Activated CD8-positive, alpha-beta memory T cell treated with anti-CD3 and anti-CD28 coated beads for 36 hours (primary cell): ENCODE data around the gene LENEP. TPM values are rescaled to one million over a fixed set of nuclear protein-coding genes. Genes with fewer than 3 reads are reported as not detected.

Source experiments
- CTCF ChIA-PET: fragments of 350-600 bp; sonication (Branson Sonifier 250); formaldehyde crosslinking; loops from one replicate; lab custom pipeline; 2021; ENCODE audit warnings: antibody characterized with exemption; lab: Charles Lee
- POLR2A ChIA-PET: fragments of 350-600 bp; sonication (Branson Sonifier 250); formaldehyde crosslinking; loops from one replicate; lab custom pipeline; 2021; ENCODE audit warnings: antibody characterized with exemption; lab: Charles Lee
- total RNA-seq, 2 experiments: library from RNA; stranded (reverse); gene quantifications; one replicate each; pipeline ENCODE4 v1.2.3, GENCODE V29; 2021

The LENEP gene
- total RNA-seq, 2 experiments from 2014 or later, result 0.61 TPM; not detected in 1

DNA sequence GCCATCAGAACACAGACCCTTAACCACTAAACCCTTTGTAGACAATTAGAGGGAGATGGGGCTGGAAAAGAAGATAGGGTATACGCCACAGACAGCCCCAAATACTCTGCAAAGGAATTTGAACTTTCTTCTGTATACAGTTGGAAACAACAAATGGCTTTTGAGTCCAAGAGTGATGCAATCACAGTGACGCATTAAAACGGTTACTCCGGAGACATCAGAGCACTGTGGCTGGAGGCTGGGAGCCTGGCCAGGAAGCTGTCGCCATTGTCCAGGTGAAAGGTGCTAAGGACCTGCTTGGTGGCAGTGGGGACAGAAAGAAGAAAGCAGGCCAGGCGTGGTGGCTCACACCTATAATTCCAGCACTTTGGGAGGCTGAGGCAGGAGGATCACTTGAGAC is 6.1 kb upstream of the LENEP start:
- CTCF ChIA-PET, result interaction anchor here (0.9 to 2.8 kb wide), 8 partner anchors 9 to 104 kb away, joined by 3 to 14 read pairs (median 4); no protein-coding TSS in a partner anchor
- POLR2A ChIA-PET, result no interaction called here

DNA sequence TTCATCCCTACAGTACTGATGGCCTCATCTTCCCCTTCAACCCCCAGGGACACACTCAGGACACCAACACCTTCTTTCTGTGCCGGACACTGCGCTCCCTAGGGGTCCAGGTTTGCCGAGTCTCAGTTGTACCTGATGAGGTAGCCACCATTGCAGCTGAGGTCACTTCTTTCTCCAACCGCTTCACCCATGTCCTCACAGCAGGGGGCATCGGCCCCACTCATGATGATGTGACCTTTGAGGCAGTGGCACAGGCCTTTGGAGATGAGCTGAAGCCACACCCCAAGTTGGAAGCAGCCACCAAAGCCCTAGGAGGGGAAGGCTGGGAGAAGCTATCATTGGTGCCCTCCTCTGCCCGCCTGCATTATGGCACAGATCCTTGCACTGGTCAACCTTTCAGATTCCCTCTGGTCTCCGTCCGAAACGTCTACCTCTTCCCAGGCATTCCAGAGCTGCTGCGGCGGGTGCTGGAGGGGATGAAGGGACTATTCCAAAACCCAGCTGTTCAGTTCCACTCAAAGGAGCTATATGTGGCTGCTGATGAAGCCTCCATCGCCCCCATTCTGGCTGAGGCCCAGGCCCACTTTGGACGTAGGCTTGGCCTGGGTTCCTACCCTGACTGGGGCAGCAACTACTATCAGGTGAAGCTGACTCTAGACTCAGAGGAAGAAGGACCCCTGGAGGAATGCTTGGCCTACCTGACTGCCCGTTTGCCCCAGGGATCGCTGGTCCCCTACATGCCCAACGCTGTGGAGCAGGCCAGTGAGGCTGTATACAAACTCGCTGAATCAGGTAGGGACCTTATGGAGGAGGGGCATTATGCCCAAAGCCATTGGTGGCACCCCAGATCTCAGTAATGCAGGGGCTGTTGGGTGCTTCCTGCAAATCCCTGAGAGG is 5.1 kb upstream of the LENEP start:
- ChIA-PET POLR2A (interaction anchor here (0.6 kb wide), 1 partner anchor 41 kb away, joined by 3 read pairs; no protein-coding TSS in a partner anchor), CTCF (interaction anchor here (0.9 to 2.8 kb wide), 7 partner anchors 8 to 103 kb away, joined by 3 to 14 read pairs (median 3); no protein-coding TSS in a partner anchor)

DNA sequence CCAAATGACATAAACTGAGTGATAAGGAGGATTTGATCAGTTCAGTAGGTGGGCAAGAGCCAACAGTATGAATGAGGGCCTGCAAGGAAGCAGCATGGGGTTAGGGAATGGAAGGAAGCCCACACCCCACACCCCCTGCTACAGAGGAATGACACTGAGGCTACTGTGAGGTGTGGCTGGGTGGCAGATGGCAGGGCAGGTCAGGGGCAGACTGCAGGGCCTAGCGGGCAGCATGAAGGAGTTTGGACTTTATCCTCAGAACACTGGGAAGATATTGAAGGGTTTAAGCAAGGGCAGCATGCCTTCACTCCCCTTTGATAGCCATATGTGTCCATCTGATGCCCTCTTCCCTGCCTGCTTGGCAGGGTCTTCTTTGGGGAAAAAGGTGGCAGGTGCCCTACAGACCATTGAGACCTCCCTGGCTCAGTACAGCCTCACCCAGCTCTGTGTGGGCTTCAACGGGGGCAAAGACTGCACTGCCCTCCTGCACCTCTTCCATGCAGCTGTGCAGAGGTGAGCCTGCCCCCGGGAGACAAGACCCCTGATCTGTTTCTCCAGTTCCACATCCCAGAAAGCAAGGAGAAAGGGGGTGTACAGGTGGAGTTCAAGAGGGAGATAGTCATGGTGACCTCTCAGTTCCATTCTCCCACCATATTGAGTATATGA is 4.1 kb upstream of the LENEP start:
- POLR2A ChIA-PET, result interaction anchor here (0.6 kb wide), 1 partner anchor 40 kb away, joined by 3 read pairs; no protein-coding TSS in a partner anchor

GRCh38 chr1:154990276-154990675 is 3.1 kb upstream of the LENEP start:
- CTCF ChIA-PET, result interaction anchor here (1.1 to 1.2 kb wide), 2 partner anchors 9 to 27 kb away, joined by 3 to 4 read pairs; no protein-coding TSS in a partner anchor
- POLR2A ChIA-PET, result no interaction called here

More for the DNA sequence above, 4.1 kb upstream of the LENEP start:
- CTCF ChIA-PET, result interaction anchor here (1.1 to 2.8 kb wide), 4 partner anchors 10 to 28 kb away, joined by 3 to 14 read pairs (median 6); no protein-coding TSS in a partner anchor

DNA sequence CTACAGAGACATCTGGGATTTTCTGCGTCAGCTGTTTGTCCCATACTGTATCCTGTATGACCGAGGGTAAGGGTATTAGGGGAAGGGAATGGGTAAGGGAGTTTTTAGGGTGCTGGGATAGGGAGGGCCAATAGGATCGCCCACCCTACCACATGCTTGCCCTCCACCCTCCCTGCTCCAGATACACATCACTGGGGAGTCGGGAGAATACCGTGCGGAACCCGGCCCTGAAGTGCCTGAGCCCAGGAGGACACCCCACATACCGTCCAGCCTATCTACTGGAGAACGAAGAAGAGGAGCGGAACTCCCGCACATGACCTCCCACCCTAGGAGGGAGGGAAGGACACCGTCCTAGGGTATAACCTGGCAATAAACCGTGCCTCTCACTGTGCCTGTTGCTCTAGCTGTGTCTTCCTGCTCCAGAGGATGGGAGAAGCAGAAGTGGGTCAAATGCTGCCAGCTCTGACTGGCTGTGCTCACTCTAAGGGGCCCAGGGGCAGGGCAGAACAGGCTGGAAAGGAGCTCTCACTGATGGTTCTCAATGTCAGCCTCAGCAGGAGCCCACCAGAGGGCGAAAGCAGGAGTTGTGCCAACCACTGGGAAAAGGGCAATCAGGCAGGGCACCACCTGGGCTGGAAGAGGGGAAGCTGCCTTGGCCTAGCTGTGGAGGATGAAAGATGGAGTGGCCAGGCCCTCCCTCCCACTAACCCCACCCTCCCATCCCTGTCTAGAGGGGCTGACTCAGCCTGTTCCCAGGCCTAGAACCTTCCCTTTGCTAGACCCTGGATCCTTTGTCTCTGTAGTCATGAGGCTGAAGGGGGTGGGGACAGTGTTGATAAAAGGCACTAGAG is 440 bp upstream of the LENEP start:
- ChIA-PET CTCF (interaction anchor here (0.9 to 3.1 kb wide), 5 partner anchors 10 to 32 kb away, joined by 3 to 12 read pairs (median 4); partner anchors contain the start of genes FLAD1 and PYGO2), POLR2A (interaction anchor here (1.4 to 2.2 kb wide), 2 partner anchors 9 to 25 kb away, joined by 4 to 11 read pairs; partner anchors contain the start of gene FLAD1)

- POLR2A ChIA-PET, result interaction anchor here (1.4 to 2.2 kb wide), 2 partner anchors 11 to 23 kb away, joined by 4 to 11 read pairs; partner anchors contain the start of gene FLAD1
- CTCF ChIA-PET, result interaction anchor here (1.1 to 3.1 kb wide), 6 partner anchors 10 to 97 kb away, joined by 3 to 12 read pairs (median 4); partner anchors contain the start of genes FLAD1 and PYGO2
These were observed 842 bp downstream of the LENEP start for GRCh38 chr1:154994269-154994587.

GRCh38 chr1:154994591-154994990 is 1.2 kb downstream of the LENEP start:
- ChIA-PET POLR2A (interaction anchor here (0.6 to 2.2 kb wide), 4 partner anchors 9 to 338 kb away, joined by 3 to 11 read pairs (median 4); partner anchors contain the start of gene FLAD1), CTCF (interaction anchor here (1.1 to 3.1 kb wide), 6 partner anchors 11 to 97 kb away, joined by 3 to 12 read pairs (median 4); partner anchors contain the start of genes FLAD1 and PYGO2)

DNA sequence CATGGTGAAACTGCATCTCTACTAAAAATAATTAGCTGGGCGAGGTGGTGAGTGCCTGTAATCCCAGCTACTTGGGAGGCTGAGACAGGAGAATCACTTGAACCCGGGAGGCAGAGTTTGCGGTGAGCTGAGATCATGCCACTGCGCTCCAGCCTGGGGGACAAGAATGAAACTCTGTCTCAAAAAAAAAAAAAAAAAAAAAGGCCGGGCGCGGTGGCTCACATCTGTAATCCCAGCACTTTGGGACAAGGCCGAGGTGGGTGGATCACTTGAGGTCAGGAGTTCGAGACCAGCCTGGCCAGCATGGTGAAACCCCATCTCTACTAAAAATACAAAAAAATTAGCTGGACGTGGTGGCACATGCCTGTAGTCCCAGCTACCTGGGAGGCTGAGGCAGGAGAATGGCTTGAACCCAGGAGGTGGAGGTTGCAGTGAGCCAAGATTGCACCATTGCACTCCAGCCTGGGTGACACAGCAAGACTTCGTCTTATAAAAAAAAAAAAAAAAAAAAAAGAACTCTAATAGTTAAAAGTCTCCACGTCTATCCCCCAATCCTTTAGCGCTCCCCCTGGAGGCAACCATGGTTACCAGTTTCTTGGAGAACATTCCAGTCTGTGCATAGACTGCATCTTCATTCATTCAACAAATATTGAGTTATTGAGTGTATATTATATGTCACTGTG is 2.1 kb downstream of the LENEP start:
- ChIA-PET CTCF (interaction anchor here (0.6 to 10.0 kb wide), 6 partner anchors 8 to 421 kb away, joined by 3 to 115 read pairs (median 4); partner anchors contain the start of gene FLAD1), POLR2A (interaction anchor here (0.7 kb wide), 1 partner anchor 337 kb away, joined by 3 read pairs; no protein-coding TSS in a partner anchor)

- ChIA-PET POLR2A (no interaction called here), CTCF (interaction anchor here (1.0 to 10.0 kb wide), 6 partner anchors 10 to 88 kb away, joined by 3 to 115 read pairs (median 4); partner anchors contain the start of genes PMVK and PYGO2)
These were observed 3.7 kb downstream of the LENEP start for GRCh38 chr1:154996966-154997701.

GRCh38 chr1:154998201-154998780 is 4.9 kb downstream of the LENEP start:
- ChIA-PET POLR2A (interaction anchor here (0.7 to 2.1 kb wide), 5 partner anchors 15 to 62 kb away, joined by 3 to 8 read pairs (median 7); partner anchors contain the start of genes FLAD1, PBXIP1, PMVK and PYGO2), CTCF (interaction anchor here (0.9 to 10.0 kb wide), 20 partner anchors 8 to 62 kb away, joined by 3 to 115 read pairs (median 8); partner anchors contain the start of genes ADAM15, FLAD1, PBXIP1 and PMVK)

DNA sequence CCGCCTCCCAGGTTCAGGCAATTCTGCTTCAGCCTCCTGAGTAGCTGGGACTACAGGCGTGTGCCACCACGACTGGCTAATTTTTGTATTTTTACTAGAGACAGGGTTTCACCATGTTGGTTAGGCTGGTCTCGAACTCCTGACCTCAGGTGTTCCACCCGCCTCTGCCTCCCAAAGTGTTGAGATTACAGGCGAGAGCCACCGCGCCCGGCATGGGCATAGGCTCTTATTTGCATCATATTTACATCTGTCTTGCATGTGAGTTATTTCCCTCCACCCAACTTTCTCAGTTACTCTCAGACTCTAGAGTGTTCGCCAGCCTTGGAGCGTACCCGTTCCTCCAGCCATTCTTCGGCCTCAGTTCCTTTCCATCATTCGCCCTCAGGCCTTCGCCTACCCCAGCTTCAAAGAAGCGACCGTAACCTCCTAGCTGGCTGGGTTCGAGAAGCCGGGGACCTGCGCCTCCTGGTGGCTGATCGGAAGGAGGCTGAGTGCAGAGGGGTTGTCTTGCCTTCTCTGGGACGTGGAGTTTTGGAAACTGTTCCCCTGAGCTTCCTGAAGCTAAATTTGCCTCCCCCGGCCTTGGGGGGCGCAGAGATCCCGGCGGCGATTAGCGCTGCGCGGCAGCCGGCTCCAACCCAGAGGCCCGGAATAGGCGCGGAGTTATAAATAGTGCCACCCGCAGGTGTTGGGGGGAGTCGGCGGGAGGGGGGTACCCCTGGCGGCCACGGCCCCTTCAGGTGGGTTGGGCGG is 5.6 kb downstream of the LENEP start:
- ChIA-PET POLR2A (interaction anchor here (0.6 to 2.1 kb wide), 8 partner anchors 16 to 372 kb away, joined by 3 to 8 read pairs (median 4); partner anchors contain the start of genes FLAD1, PBXIP1, PMVK and PYGO2), CTCF (interaction anchor here (0.9 to 10.0 kb wide), 25 partner anchors 9 to 86 kb away, joined by 3 to 115 read pairs (median 5); partner anchors contain the start of genes ADAM15, CKS1B, EFNA4 and FLAD1)

DNA sequence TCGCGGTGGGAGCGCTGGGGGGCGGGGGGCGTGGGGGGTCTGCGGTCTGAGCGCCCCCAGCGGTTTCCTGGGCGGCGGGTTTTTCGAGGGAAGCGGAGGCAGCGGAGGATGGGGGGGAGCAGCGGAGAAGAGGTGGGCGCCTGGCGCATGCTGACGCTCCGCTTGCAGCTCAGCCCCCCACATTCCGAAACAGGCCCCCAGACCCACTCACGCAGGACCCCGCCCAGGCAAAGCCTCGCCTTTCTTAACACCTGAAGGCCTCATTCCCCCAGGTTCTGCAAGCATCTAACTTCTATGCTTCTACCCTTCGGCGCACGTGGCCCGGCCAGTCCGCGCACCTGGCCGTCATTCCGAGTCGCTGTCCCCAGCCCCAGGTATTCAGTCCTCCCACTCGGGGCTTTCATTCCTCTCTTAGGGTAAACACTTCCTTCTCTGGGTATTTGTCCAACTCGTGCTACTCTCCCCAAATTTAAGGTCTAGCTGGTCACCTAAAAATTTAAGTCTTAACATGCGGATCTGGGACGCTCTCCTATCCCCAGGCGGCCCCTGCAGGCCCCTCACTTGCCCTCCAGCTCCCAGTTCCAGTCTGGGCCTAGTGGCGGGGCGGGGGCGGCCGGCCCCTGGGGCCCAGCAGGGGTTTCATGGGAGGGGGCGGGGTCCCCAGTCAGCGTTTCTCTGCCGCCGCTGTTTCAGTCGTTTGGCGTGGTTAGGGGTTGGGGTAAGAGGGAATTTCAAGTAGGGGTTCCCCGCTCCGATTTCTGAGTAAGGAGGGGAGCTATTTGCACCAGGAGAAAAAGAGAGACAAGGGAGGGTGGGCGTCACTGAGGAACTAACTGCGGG is 6.4 kb downstream of the LENEP start:
- ChIA-PET CTCF (interaction anchor here (0.5 to 10.0 kb wide), 27 partner anchors 9 to 275 kb away, joined by 3 to 115 read pairs (median 4); partner anchors contain the start of genes ADAM15, CKS1B, EFNA4 and FLAD1), POLR2A (interaction anchor here (0.5 to 2.1 kb wide), 9 partner anchors 16 to 373 kb away, joined by 3 to 8 read pairs (median 5); partner anchors contain the start of genes FLAD1, PMVK and PYGO2)

DNA sequence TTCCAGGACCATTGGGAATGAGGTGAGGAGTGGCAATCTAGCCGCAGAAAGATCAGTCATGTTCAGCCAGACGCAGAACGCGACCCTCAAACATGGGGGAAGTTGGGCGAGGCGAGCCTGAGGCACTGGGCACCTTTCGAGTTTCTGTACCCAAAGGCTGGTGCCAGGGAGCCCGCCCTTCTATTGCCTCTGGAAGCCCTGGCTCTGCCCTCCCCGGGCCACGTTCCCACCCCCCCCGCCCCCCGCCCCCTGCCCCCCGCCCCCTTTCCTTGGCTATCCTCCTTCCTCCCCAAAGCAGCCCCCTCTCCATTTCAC is 7.0 kb downstream of the LENEP start:
- ChIA-PET CTCF (interaction anchor here (1.0 to 10.0 kb wide), 14 partner anchors 8 to 85 kb away, joined by 3 to 115 read pairs (median 8); partner anchors contain the start of genes ADAM15, CKS1B, PBXIP1 and PYGO2), POLR2A (interaction anchor here (0.5 to 2.1 kb wide), 6 partner anchors 17 to 85 kb away, joined by 4 to 8 read pairs (median 6); partner anchors contain the start of genes PMVK and PYGO2)
